Measurements from ENCODE around the gene GRAMD1A.

- TF ChIP-seq E2F6 (IDR thresholded peaks at IDR 0.05), result no peak
- TF ChIP-seq, protein P1, sequence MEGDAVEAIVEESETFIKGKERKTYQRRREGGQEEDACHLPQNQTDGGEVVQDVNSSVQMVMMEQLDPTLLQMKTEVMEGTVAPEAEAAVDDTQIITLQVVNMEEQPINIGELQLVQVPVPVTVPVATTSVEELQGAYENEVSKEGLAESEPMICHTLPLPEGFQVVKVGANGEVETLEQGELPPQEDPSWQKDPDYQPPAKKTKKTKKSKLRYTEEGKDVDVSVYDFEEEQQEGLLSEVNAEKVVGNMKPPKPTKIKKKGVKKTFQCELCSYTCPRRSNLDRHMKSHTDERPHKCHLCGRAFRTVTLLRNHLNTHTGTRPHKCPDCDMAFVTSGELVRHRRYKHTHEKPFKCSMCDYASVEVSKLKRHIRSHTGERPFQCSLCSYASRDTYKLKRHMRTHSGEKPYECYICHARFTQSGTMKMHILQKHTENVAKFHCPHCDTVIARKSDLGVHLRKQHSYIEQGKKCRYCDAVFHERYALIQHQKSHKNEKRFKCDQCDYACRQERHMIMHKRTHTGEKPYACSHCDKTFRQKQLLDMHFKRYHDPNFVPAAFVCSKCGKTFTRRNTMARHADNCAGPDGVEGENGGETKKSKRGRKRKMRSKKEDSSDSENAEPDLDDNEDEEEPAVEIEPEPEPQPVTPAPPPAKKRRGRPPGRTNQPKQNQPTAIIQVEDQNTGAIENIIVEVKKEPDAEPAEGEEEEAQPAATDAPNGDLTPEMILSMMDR (IDR thresholded peaks at IDR 0.05; ENCODE audit: control extremely low read depth in 1 of 3, insufficient read depth in 1 of 3, low read depth in 1 of 3, low read length in 3 of 3), result no peak
- no peak for TF ChIP-seq CBX8 (IDR thresholded peaks at IDR 0.05; ENCODE audit: borderline replicate concordance, low read depth, low read length)
- no peak for TF ChIP-seq RNF2 (IDR thresholded peaks at IDR 0.05; ENCODE audit: borderline replicate concordance, low read depth, low read length, missing control alignments, poor library complexity, severe bottlenecking)
- no peak for TF ChIP-seq TCF12 (IDR thresholded peaks at IDR 0.05; ENCODE audit: low read depth, low read length)
These were observed 169 bp downstream of the GRAMD1A start for GRCh38 chr19:35000338-35000646.

Measured in H1 (cell line).